Measurements from ENCODE around the gene ETNK1.

ETNK1 gene

GRCh38 chr12:22715254-22715653, 90.3 kb downstream of the ETNK1 start:
- Mint-ChIP-seq H3K4me1 (no peaks in the 10 kb centered on the region), H3K36me3 (no peaks in the 10 kb centered on the region), H3K4me3 (no peak overlapping the region), H3K27me3 (peaks cover 0 to 11% of the 10 kb centered on the region in 2 donors), H3K9me3 (no peaks in the 10 kb centered on the region), H3K27ac (no peak overlapping the region)
- ATAC-seq (replicated peaks) = no peak
- DNase-seq = no peak

- ATAC-seq (replicated peaks) = no peak
- no peak for DNase-seq
- Mint-ChIP-seq H3K27me3 (peaks cover 16 to 33% of the 10 kb centered on the region in 2 donors), H3K9me3 (no peaks in the 10 kb centered on the region), H3K27ac (no peak overlapping the region), H3K4me1 (no peaks in the 10 kb centered on the region), H3K36me3 (no peaks in the 10 kb centered on the region), H3K4me3 (no peak overlapping the region)
These were observed 94.8 kb downstream of the ETNK1 start for GRCh38 chr12:22719745-22720144.

GRCh38 chr12:22722081-22722480, 97.1 kb downstream of the ETNK1 start:
- no peak overlapping the region for H3K27ac Mint-ChIP-seq
- no peaks in the 10 kb centered on the region for H3K36me3 Mint-ChIP-seq
- ATAC-seq (replicated peaks) (no peak), DNase-seq (no peak)
- no peaks in the 10 kb centered on the region for H3K9me3 Mint-ChIP-seq
- no peaks in the 10 kb centered on the region for H3K4me1 Mint-ChIP-seq
- H3K4me3 Mint-ChIP-seq = no peak overlapping the region
- peaks cover 16 to 29% of the 10 kb centered on the region in 2 donors for H3K27me3 Mint-ChIP-seq

GRCh38 chr12:22722779-22723178, 97.8 kb downstream of the ETNK1 start:
- Mint-ChIP-seq H3K9me3 (no peaks in the 10 kb centered on the region), H3K4me1 (no peaks in the 10 kb centered on the region), H3K27ac (no peak overlapping the region), H3K4me3 (no peak overlapping the region), H3K27me3 (peaks cover 16 to 29% of the 10 kb centered on the region in 2 donors), H3K36me3 (no peaks in the 10 kb centered on the region)
- ATAC-seq (replicated peaks) (no peak), DNase-seq (no peak)

GRCh38 chr12:22728987-22729386, 104.0 kb downstream of the ETNK1 start:
- no peaks in the 10 kb centered on the region for H3K9me3 Mint-ChIP-seq
- DNase-seq (no peak), ATAC-seq (replicated peaks) (no peak)
- no peaks in the 10 kb centered on the region for H3K36me3 Mint-ChIP-seq
- peaks cover 0 to 4% of the 10 kb centered on the region in 2 donors for H3K27me3 Mint-ChIP-seq
- no peak overlapping the region for H3K27ac Mint-ChIP-seq
- no peak overlapping the region for H3K4me3 Mint-ChIP-seq
- H3K4me1 Mint-ChIP-seq = no peaks in the 10 kb centered on the region

- H3K9me3 Mint-ChIP-seq = no peaks in the 10 kb centered on the region
- H3K4me1 Mint-ChIP-seq = no peaks in the 10 kb centered on the region
- H3K36me3 Mint-ChIP-seq = no peaks in the 10 kb centered on the region
- no peaks in the 10 kb centered on the region for H3K27me3 Mint-ChIP-seq
- H3K27ac Mint-ChIP-seq = no peak overlapping the region
- no peak overlapping the region for H3K4me3 Mint-ChIP-seq
- no peak for ATAC-seq (replicated peaks)
- no peak for DNase-seq
These were observed 104.5 kb downstream of the ETNK1 start for GRCh38 chr12:22729431-22729956.

- Mint-ChIP-seq H3K27me3 (no peaks in the 10 kb centered on the region), H3K4me1 (no peaks in the 10 kb centered on the region), H3K9me3 (no peaks in the 10 kb centered on the region), H3K4me3 (no peak overlapping the region), H3K36me3 (no peaks in the 10 kb centered on the region), H3K27ac (no peak overlapping the region)
- peak in 1 of 2 donors; percentile 36 for ATAC-seq (replicated peaks)
- no peak for DNase-seq
These were observed 105.0 kb downstream of the ETNK1 start for GRCh38 chr12:22729957-22730443.

- no peak for ATAC-seq (replicated peaks)
- no peak overlapping the region for H3K4me3 Mint-ChIP-seq
These were observed 106.3 kb downstream of the ETNK1 start for GRCh38 chr12:22731236-22731635.

GRCh38 chr12:22733756-22734155, 108.8 kb downstream of the ETNK1 start:
- Mint-ChIP-seq H3K9me3 (no peaks in the 10 kb centered on the region), H3K4me3 (no peak overlapping the region), H3K27ac (no peak overlapping the region), H3K4me1 (no peaks in the 10 kb centered on the region), H3K36me3 (no peaks in the 10 kb centered on the region), H3K27me3 (peaks cover 0 to 2% of the 10 kb centered on the region in 2 donors)
- DNase-seq = no peak
- ATAC-seq (replicated peaks) = no peak

More at GRCh38 chr12:22731236-22731635, 106.3 kb downstream of the ETNK1 start:
- no peaks in the 10 kb centered on the region for H3K27me3 Mint-ChIP-seq
- H3K9me3 Mint-ChIP-seq = no peaks in the 10 kb centered on the region
- no peak overlapping the region for H3K27ac Mint-ChIP-seq
- no peaks in the 10 kb centered on the region for H3K36me3 Mint-ChIP-seq
- H3K4me1 Mint-ChIP-seq = no peaks in the 10 kb centered on the region
- DNase-seq = no peak

GRCh38 chr12:22738945-22739344, 114.0 kb downstream of the ETNK1 start:
- ATAC-seq (replicated peaks) (no peak), DNase-seq (no peak)
- Mint-ChIP-seq H3K27me3 (peaks cover 0 to 6% of the 10 kb centered on the region in 2 donors), H3K27ac (no peak overlapping the region), H3K4me3 (no peak overlapping the region), H3K9me3 (no peaks in the 10 kb centered on the region), H3K36me3 (no peaks in the 10 kb centered on the region), H3K4me1 (no peaks in the 10 kb centered on the region)
